HepG2 (cell line): Measurements from ENCODE around the gene RPL35A. TPM values are rescaled to one million over a fixed set of nuclear protein-coding genes. Genes with fewer than 3 reads are reported as not detected.

ENCODE experiments used
- AGO1 ChIP-seq: fragments of 200-400 bp; formaldehyde crosslinking; IDR thresholded peaks from 2 replicates; pipeline ENCODE4 v1.6.1; 2017; ENCODE audit warnings: mild to moderate bottlenecking, low read depth, low read length, moderate library complexity; ENCODE audit not compliant: poor library complexity, severe bottlenecking
- ARNT2 ChIP-seq: sonication (generic); formaldehyde crosslinking; IDR thresholded peaks from 2 replicates; pipeline ENCODE4 v1.8.0; 2022; ENCODE audit warnings: mild to moderate bottlenecking, low read depth, missing genetic modification reagents, moderate library complexity
- BRD4 ChIP-seq: sonication (generic); formaldehyde crosslinking; IDR thresholded peaks from 2 replicates; pipeline ENCODE4 v1.4.0; 2020; ENCODE audit warnings: missing genetic modification reagents
- DR1 ChIP-seq: sonication (generic); formaldehyde crosslinking; IDR thresholded peaks from 2 replicates; pipeline ENCODE4 v1.8.0; 2021; ENCODE audit warnings: mild to moderate bottlenecking, missing genetic modification reagents, inconsistent platforms
- FOSL1 ChIP-seq: sonication (generic); formaldehyde crosslinking; IDR thresholded peaks from 2 replicates; pipeline ENCODE4 v1.9.0; 2021; ENCODE audit warnings: missing genetic modification reagents, borderline replicate concordance
- HOXA3 ChIP-seq: sonication (generic); formaldehyde crosslinking; IDR thresholded peaks from 2 replicates; pipeline ENCODE4 v1.5.0; 2020; ENCODE audit warnings: missing genetic modification reagents
- KLF16 ChIP-seq, 2 experiments: sonication (generic) in 1 of 2; formaldehyde crosslinking in 1 of 2; IDR thresholded peaks; 2 replicates each; pipeline versions ENCODE4 v1.6.1 to v1.8.0; 2016 to 2023; ENCODE audit warnings: missing genetic modification reagents in 2 of 2, missing compliant biosample characterization in 1 of 2
- MAFK ChIP-seq, 2 experiments: IDR thresholded peaks in 1 of 2; conservative IDR thresholded peaks in 1 of 2; 2 replicates each; pipeline ENCODE4 v1.6.1; 2011; ENCODE audit warnings: improper control_type of control experiment in 2 of 2, low read length in 2 of 2
- SAFB2 ChIP-seq: sonication (generic); formaldehyde crosslinking; IDR thresholded peaks from 2 replicates; pipeline ENCODE4 v1.5.1; 2020; ENCODE audit warnings: missing genetic modification reagents, low read depth, mild to moderate bottlenecking, borderline replicate concordance
- SALL1 ChIP-seq: sonication (generic); formaldehyde crosslinking; IDR thresholded peaks from 2 replicates; pipeline ENCODE4 v1.8.0; 2022; ENCODE audit warnings: mild to moderate bottlenecking, missing genetic modification reagents
- SP5 ChIP-seq: IDR thresholded peaks from 2 replicates; pipeline ENCODE4 v1.6.1; 2016; ENCODE audit warnings: low read depth, borderline replicate concordance
- SRF ChIP-seq: IDR thresholded peaks from 2 replicates; pipeline ENCODE4 v1.6.1; 2011; ENCODE audit warnings: mild to moderate bottlenecking, low read depth, low read length, moderate library complexity
- SRSF4 ChIP-seq: fragments of 200-400 bp; formaldehyde crosslinking; IDR thresholded peaks from one replicate; pipeline ENCODE4 v1.6.1; 2018; ENCODE audit warnings: mild to moderate bottlenecking, low read depth, low read length, moderate library complexity; ENCODE audit not compliant: poor library complexity, severe bottlenecking
- STAG1 ChIP-seq: sonication (generic); formaldehyde crosslinking; IDR thresholded peaks from 2 replicates; pipeline ENCODE4 v1.4.0; 2020; ENCODE audit warnings: missing genetic modification reagents
- TGIF2 ChIP-seq: IDR thresholded peaks from 2 replicates; pipeline ENCODE4 v1.6.1; 2016; ENCODE audit warnings: control low read depth, missing compliant biosample characterization
- ZBTB3 ChIP-seq: sonication (generic); formaldehyde crosslinking; IDR thresholded peaks from 2 replicates; pipeline ENCODE4 v1.4.0; 2020; ENCODE audit warnings: low read depth, mild to moderate bottlenecking, moderate library complexity, missing genetic modification reagents, borderline replicate concordance
- ZNF10 ChIP-seq: sonication (generic); formaldehyde crosslinking; IDR thresholded peaks from 2 replicates; pipeline ENCODE4 v1.4.0; 2020; ENCODE audit warnings: mild to moderate bottlenecking, low read depth, missing genetic modification reagents, borderline replicate concordance
- ZNF101 ChIP-seq: sonication (generic); formaldehyde crosslinking; IDR thresholded peaks from 2 replicates; pipeline ENCODE4 v1.4.0; 2020; ENCODE audit warnings: mild to moderate bottlenecking, low read depth, missing genetic modification reagents, borderline replicate concordance
- ZNF260 ChIP-seq: sonication (generic); formaldehyde crosslinking; IDR thresholded peaks from 2 replicates; pipeline ENCODE4 v1.4.0; 2020; ENCODE audit warnings: missing genetic modification reagents, low read depth, mild to moderate bottlenecking, borderline replicate concordance
- ZNF274 ChIP-seq: sonication (generic); formaldehyde crosslinking; IDR thresholded peaks from 2 replicates; pipeline ENCODE4 v1.5.1; 2020; ENCODE audit warnings: mild to moderate bottlenecking, missing genetic modification reagents
- ZNF549 ChIP-seq: sonication (generic); formaldehyde crosslinking; IDR thresholded peaks from 2 replicates; pipeline ENCODE4 v1.5.0; 2020; ENCODE audit warnings: missing genetic modification reagents
- ZNF619 ChIP-seq: sonication (generic); formaldehyde crosslinking; IDR thresholded peaks from 2 replicates; pipeline ENCODE4 v1.4.0; 2020; ENCODE audit warnings: mild to moderate bottlenecking, missing genetic modification reagents
- ZNF703 ChIP-seq: sonication (generic); formaldehyde crosslinking; IDR thresholded peaks from 2 replicates; pipeline ENCODE4 v1.5.1; 2020; ENCODE audit warnings: missing genetic modification reagents, mild to moderate bottlenecking, moderate library complexity, borderline replicate concordance
- ZNF879 ChIP-seq: sonication (generic); formaldehyde crosslinking; IDR thresholded peaks from 2 replicates; pipeline ENCODE4 v1.8.1; 2023; ENCODE audit warnings: missing genetic modification reagents
- polyA plus RNA-seq, 8 experiments: library from polyadenylated mRNA; depleted of rRNA in 3 of 8; stranded (reverse) in 7 of 8; unstranded in 1 of 8; fragments of >200 nt; fragmentation: Illumina TruSeq in 4 of 8; extraction: Trizol in 4 of 8; gene quantifications; 2 replicates each; pipeline versions ENCODE4 v1.2.1 to v1.2.3, GENCODE V29; 2011 to 2016; ENCODE audit warnings: low read depth in 4 of 8, missing spikeins in 1 of 8, mixed read lengths in 1 of 8; ENCODE audit not compliant: insufficient read depth in 1 of 8
- total RNA-seq, 5 experiments: library from RNA; depleted of rRNA; stranded (reverse); fragments of >200 nt; fragmentation: Illumina TruSeq; extraction: Trizol; gene quantifications; 2 replicates each; pipeline ENCODE4 v1.2.3, GENCODE V29; 2016; ENCODE audit warnings: low read depth in 1 of 5
- TF ChIP-seq, protein P1 (sequence below): sonication (generic); formaldehyde crosslinking; IDR thresholded peaks from 2 replicates; pipeline ENCODE4 v1.5.0; 2020; ENCODE audit warnings: mild to moderate bottlenecking, low read depth, missing genetic modification reagents, borderline replicate concordance
- TF ChIP-seq, protein P2 (sequence below): sonication (generic); formaldehyde crosslinking; IDR thresholded peaks from 2 replicates; pipeline ENCODE4 v1.5.1; 2020; ENCODE audit warnings: mild to moderate bottlenecking, missing genetic modification reagents

RPL35A gene
- total and polyA plus RNA-seq, 2 of the 13 experiments (the other 11 are each of a cell fraction or from before 2014, with no cell fraction given): 1,001 to 1,582 TPM

DNA sequence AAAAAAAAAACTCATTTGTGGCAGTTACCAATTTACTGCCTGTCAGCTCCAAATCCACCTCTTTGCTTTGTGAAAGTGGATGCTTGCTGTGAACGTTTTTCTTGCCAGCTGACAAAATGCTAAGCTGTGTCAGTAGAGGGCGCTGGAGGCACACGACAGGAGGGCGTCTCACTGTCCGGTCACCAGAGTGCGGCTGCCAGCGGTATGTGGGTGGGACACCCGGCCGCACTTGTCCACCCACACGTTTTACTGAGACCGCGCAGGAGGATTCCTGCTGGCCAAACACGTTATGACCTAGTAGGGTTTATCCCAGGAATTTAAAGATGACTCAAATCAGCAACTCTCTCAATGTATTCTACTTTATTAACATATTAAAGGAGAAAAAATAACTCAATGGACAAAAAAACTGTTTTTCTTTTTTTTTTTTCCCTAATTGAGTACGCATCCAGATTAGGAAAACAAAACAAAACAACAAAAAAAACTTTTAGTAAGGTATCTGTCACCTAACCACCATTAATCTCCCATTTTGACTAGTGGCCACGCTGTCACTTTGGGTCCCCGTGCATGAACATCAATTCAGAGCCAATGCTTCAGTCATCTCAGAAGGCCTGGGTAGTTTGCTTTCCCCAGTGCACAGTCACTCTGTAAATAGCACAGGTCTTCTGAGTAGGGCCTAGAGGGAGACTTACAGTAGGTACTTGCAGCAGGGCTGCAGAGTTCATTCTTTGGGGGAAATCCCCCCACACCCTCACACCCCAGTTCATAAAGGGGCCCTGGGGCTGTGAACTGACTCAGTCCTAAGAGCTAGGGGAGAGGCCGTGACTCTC is 43.8 kb upstream of the RPL35A start (continued):
- TF ChIP-seq ZNF879 (CRISPR knock-in tag) (no peak), MAFK (conservative IDR thresholded peaks at IDR 0.05 in 1 of 2, IDR thresholded peaks at IDR 0.05 in 1 of 2; ENCODE audit: low read length in 2 of 2) (peak; percentile 32 to 45; a peak in 3 of 4 replicates), ZNF10 (CRISPR knock-in tag) (no peak), ZBTB3 (CRISPR knock-in tag) (no peak), KLF16 (CRISPR knock-in tag; IDR thresholded peaks at IDR 0.05) (0 out of 4 replicates have a peak, but pooled peaks of 1 of the 2 experiments have one; percentile 36), SRSF4 (no peak), ZNF703 (CRISPR knock-in tag) (no peak), ZNF260 (CRISPR knock-in tag) (no peak), SP5 (CRISPR knock-in tag) (peak; percentile 49; the same call in 1 of the 2 replicates), ZNF549 (CRISPR knock-in tag) (no peak), HOXA3 (CRISPR knock-in tag) (peak; percentile 37; the same call in 1 of the 2 replicates), ARNT2 (CRISPR knock-in tag) (no peak), ZNF619 (CRISPR knock-in tag) (no peak), AGO1 (no peak), TGIF2 (CRISPR knock-in tag) (0 out of 2 replicates have a peak, but pooled peaks have one; percentile 26), SALL1 (CRISPR knock-in tag) (peak; percentile 44; the same call in 1 of the 2 replicates), DR1 (CRISPR knock-in tag) (no peak), FOSL1 (CRISPR knock-in tag) (no peak), ZNF101 (CRISPR knock-in tag) (no peak), ZNF274 (no peak), STAG1 (peak; percentile 97), BRD4 (no peak), SAFB2 (CRISPR knock-in tag) (no peak), SRF (no peak)
- TF ChIP-seq, protein P1, sequence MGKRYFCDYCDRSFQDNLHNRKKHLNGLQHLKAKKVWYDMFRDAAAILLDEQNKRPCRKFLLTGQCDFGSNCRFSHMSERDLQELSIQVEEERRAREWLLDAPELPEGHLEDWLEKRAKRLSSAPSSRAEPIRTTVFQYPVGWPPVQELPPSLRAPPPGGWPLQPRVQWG (CRISPR knock-in tag): no peak
- TF ChIP-seq, protein P2, sequence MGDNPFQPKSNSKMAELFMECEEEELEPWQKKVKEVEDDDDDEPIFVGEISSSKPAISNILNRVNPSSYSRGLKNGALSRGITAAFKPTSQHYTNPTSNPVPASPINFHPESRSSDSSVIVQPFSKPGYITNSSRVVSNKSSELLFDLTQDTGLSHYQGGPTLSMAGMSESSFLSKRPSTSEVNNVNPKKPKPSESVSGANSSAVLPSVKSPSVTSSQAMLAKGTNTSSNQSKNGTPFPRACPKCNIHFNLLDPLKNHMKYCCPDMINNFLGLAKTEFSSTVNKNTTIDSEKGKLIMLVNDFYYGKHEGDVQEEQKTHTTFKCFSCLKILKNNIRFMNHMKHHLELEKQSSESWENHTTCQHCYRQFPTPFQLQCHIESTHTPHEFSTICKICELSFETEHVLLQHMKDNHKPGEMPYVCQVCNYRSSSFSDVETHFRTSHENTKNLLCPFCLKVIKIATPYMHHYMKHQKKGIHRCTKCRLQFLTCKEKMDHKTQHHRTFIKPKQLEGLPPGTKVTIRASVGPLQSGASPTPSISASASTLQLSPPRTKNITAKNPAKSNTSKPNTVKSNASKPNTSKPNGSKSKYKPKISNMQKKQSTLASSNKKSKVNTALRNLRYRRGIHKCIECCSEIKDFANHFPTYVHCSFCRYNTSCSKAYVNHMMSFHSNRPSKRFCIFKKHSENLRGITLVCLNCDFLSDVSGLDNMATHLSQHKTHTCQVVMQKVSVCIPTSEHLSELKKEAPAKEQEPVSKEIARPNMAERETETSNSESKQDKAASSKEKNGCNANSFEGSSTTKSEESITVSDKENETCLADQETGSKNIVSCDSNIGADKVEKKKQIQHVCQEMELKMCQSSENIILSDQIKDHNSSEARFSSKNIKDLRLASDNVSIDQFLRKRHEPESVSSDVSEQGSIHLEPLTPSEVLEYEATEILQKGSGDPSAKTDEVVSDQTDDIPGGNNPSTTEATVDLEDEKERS (CRISPR knock-in tag): no peak
